NCI-H2107 (cell line): ENCODE measurements around the gene DPP10.
"Not testable (repeated sequence)": the region's sequence is repeated elsewhere in the genome, so short reads cannot be mapped to it uniquely, and the experiment has no call there.

ENCODE experiments used
- DNase-seq: peaks from one replicate; lab custom pipeline; 2025; lab: John Stamatoyannopoulos, UW

Gene DPP10

GRCh38 chr2:114968748-114969400 lies 526.4 kb downstream of the DPP10 start:
- DNase-seq, result no peak

DNA sequence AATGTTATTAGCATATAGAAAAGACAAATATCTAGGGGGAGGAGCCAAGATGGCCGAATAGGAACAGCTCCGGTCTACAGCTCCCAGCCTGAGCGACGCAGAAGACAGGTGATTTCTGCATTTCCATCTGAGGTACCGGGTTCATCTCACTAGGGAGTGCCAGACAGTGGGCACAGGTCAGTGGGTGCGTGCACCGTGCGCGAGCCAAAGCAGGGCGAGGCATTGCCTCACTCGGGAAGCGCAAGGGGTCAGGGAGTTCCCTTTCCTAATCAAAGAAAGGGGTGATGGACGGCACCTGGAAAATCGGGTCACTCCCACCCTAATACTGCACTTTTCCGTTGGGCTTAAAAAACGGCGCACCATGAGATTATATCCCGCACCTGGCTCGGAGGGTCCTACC lies 561.9 kb downstream of the DPP10 start:
- DNase-seq, result not testable (repeated sequence)

GRCh38 chr2:115011721-115012120 lies 569.3 kb downstream of the DPP10 start:
- DNase-seq, result no peak

GRCh38 chr2:115022013-115022412 lies 579.6 kb downstream of the DPP10 start:
- DNase-seq, result not testable (repeated sequence)

- no peak for DNase-seq
Observed at GRCh38 chr2:115034801-115035200, 592.4 kb downstream of the DPP10 start.

DNA sequence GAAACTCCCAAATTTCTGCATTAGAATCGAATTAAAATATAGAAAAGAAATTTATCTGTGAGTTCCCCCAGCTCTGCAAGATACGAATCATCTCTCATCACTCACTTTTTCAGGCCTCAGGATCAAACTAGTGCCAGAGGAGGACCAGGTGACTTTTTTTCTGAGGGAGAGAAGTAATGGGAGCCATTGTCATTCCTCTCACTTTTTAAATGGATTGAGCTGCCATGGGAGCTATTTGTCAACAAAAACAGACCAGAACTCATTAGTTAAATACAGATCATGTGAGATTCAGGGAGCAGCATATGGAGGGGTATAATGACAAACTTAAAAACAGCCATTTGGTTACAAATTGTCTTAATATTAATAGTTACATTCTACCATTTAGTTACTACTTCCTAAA lies 594.4 kb downstream of the DPP10 start:
- no peak for DNase-seq

DNA sequence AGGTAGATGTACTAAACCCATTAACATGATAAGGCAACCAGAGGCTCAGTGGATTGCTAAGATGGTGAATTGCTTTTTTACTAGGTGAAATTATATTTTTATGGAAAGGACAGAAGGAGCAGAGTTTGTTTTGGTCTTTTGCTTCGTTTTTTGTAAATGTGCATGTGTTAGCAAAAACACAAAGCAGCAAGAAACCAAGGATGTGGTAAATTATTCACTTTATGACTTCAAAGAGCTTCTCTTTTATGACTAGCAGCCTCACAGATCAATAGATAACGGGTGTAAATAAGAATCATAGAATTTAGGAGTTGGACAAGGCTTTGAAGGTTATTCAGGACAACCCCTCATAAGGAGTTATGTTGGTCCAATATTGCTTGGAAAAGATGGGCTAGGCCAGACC lies 615.0 kb downstream of the DPP10 start:
- DNase-seq, result no peak

DNA sequence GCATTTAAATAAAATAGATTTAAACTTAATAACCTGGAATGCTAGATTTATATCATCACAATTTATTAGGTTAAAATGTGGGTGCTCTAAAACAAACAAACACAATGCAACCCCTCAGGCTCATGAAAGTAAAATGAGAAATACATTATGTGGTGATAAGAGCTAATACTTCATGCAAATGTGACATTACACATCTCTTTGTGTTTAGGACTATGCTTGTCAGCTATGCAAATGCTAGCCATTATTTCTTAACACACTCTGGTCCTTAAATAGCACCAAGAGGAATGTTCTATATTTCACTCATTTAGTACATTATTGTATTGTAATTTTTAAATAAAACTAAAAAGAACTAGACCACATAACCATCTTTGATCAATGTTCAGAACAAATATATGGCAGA lies 627.6 kb downstream of the DPP10 start:
- no peak for DNase-seq

GRCh38 chr2:115071534-115071933 lies 629.1 kb downstream of the DPP10 start:
- DNase-seq, result no peak

- DNase-seq, result no peak
Observed at GRCh38 chr2:115075800-115076199, 633.4 kb downstream of the DPP10 start.

DNA sequence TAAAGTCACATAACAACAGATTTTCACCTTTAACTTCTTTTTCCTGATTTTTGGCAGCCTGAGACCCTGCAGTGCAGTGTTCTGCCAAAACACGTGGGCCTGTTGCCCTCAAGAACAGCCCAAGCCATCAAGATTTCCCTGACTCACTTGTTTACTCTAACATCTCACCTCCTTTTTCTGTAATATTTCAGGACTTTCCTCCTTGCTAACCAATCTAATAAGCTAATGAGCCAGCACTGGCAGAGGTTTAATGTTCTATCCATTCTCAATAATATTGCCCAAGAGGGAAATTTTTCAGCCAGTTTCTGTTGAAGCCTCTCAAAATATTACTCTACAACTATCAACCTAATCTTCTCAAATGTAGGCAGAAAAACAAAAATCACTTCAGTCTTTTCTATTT lies 635.2 kb downstream of the DPP10 start:
- DNase-seq, result no peak

GRCh38 chr2:115083225-115083624 lies 640.8 kb downstream of the DPP10 start:
- DNase-seq, result no peak

DNA sequence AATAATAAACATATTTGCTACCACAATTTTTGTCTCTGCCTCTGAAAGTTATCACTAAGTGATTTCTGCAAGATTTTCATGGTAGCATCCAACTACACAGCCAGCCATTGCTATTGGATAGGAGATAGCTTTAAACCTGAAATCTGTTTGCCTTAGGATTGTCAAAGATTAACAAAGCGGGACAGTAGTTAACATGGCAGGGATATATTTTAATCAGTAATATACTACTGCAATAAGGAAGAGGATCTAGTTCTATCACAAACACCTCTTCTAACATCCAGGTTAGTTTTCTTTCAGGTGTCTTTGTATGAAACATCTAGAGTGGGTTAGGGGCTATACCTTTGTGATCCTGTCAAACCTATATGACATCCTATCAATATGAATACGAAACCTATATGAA lies 641.3 kb downstream of the DPP10 start:
- no peak for DNase-seq

DNA sequence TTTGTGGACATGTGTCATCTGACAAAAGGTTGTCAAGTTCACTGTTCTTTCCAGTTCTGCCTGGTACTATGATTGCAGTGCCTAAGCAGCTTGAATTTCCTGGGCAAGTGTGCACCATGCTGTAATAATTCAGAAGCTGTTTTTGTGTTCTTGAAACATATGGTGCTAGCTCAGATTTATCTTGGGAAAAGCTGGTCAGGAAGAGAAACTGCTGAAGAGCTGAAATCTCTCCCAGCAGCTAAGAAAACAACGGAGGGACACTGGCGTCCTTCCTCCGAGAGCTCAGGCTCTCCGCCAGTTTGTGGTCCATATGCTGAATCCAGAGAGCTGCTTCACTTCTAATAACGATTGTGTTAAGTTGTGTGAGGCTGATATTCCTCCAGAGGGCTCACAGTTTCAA lies 642.0 kb downstream of the DPP10 start:
- no peak for DNase-seq

GRCh38 chr2:115086051-115086620 lies 643.7 kb downstream of the DPP10 start:
- not testable (repeated sequence) for DNase-seq

DNA sequence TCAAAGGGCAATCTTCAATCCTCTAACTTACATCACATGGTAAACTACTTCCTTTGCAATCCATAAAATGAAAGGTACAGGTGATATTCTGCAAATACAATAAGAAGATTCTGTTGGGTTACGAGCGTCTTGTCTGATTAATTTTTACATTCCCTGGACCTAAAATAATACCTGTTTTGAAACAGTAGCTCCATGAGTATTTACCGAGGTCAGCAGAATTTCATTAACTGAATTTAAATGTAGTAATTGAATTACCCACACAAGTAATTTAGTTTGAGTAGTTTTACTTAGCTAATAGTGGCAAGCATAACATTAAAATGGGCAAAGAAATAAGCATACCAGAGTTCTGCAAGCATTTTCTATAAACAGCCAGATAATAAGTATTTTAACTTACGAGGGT lies 652.0 kb downstream of the DPP10 start:
- no peak for DNase-seq

GRCh38 chr2:115105966-115106365 lies 663.5 kb downstream of the DPP10 start:
- no peak for DNase-seq

- no peak for DNase-seq
Observed at GRCh38 chr2:115115135-115115534, 672.7 kb downstream of the DPP10 start.

DNA sequence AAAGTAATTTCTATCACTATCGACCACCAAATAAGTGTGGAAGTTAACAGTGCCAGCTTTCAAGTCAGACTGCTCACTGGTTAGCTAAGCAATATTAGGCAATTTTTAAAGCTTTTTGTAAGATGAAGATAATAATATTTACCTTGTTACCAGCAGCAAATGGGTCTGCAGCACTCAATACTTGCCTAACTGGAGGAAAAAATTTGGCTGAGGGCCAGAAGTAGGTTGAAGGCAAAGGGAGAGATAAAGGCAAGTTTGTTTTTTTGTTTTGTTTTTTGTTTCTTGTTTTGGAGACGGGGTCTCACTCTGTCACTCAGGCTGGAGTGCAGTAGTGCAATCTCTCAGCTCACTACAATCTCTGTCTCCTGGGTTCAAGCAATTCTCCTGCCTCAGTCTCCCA lies 675.9 kb downstream of the DPP10 start:
- no peak for DNase-seq

- DNase-seq, result no peak
Observed at GRCh38 chr2:115119086-115119485, 676.6 kb downstream of the DPP10 start.

DNA sequence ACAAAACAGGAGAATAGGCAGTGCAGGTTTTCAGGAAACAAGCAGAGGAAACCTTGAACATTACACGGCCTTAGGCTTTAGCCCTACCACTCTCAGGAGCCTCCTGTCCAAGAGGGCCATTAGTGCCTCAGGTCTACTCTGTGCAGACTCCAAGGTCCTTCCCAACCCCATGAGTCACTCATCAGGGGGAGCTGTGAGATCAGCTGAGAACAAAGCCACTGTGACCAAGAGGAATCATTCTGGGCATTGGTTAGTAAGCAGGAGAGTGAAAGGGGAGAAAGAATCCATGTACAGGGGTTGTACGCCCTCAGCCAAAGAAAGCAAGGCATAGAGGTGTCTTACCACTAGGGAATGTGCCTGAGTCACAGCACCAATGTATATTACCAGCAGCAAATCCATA lies 680.3 kb downstream of the DPP10 start:
- DNase-seq, result no peak

DNA sequence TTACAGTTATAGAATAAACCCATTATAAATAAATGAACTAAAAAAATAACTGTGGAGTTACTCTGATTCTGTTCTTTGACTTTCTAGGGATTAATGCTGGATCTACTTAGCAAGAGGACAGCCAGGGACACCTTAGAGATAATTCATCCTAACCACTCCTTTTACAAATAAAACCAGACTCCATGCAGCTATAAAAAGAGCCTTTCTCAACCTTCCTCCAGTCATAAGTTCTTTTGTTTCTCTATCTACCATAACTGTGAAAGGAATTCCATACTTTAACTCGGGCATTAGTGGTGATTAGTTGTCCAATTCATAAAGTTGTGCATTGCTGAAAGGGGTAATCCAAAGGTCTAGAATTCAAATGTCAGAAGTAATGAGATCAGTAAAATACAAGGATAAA lies 682.4 kb downstream of the DPP10 start:
- DNase-seq, result no peak

DNA sequence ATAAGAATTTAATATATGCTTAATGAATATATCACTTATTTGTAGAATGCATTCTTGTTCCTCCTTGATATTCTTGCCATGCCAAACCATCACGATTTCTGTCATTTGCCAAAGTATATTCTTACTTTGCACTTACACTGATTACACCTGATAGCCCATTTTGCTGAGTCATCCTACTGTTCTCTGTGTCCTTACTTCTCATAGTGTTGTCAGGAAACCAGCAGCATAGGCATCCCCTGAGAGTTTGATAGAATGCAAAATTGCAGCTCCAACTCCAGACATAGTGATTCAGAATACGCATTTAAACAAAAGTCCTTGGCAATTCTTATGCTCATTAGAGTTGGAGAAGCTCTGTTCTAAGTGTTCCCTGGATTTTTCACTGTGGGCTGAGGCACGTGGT lies 687.1 kb downstream of the DPP10 start:
- DNase-seq, result no peak

DNA sequence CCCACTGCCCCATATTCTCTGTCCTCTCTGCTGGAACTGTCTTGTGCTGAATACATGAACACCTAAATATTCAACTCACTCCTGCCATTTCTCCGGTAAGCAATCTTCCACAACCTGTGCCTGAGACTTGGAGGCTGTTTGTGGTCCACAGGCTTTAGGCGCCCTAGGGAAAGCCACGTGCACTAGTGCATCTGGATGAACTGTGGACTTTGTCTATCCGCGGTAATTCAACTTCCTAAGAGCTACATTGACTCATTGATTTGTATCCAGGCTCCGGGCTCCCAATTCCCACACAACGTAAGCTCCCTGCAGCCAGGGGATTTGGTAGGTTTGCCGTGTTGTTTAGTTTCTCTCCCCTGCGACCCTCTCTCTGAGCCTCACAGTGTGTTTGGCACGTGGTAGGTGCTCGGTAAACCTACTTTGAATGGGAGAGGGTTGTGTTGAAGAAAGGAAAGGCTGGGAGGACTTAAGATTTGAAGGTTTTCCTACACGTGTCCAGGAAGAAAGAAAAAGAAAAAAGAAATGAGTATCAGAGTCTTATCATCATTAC lies 718.2 kb downstream of the DPP10 start:
- DNase-seq, result no peak
